GM12875 (cell line): ENCODE data around the gene CDC42EP2.

Experiments
- H3K4me3 ChIP-seq: one replicate; pipeline ENCODE4 v1.5.1; 2011; ENCODE audit warnings: low read depth, low read length, control low read depth
- CTCF ChIP-seq: IDR thresholded peaks from 2 replicates; pipeline ENCODE4 v1.5.1; 2011; ENCODE audit warnings: low read depth, mild to moderate bottlenecking, control low read depth, inconsistent platforms, low read length, moderate library complexity, borderline replicate concordance; ENCODE audit not compliant: insufficient read depth

Gene CDC42EP2

GRCh38 chr11:65314501-65315203 lies at the start of gene CDC42EP2:
CDC42EP2 (plus strand) TSS chr11:65314866; CDS start chr11:65320899, 6,033 bp downstream.
- H3K4me3 ChIP-seq, result peak within 1 kb of the TSS; percentile 78
- no peak for TF ChIP-seq CTCF

GRCh38 chr11:65266210-65266609 lies 48.5 kb upstream of the CDC42EP2 start:
- TF ChIP-seq CTCF, result no peak
- no peak overlapping the region for H3K4me3 ChIP-seq

- peak; percentile 59 for TF ChIP-seq CTCF
- no peak overlapping the region for H3K4me3 ChIP-seq
Measured at GRCh38 chr11:65274735-65275682, 39.7 kb upstream of the CDC42EP2 start.

GRCh38 chr11:65275906-65276305 lies 38.8 kb upstream of the CDC42EP2 start:
- TF ChIP-seq CTCF, result no peak
- no peak overlapping the region for H3K4me3 ChIP-seq

- H3K4me3 ChIP-seq, result no peak overlapping the region
- no peak for TF ChIP-seq CTCF
Measured at GRCh38 chr11:65277631-65278277, 36.9 kb upstream of the CDC42EP2 start.

GRCh38 chr11:65278356-65278755 lies 36.3 kb upstream of the CDC42EP2 start:
- no peak overlapping the region for H3K4me3 ChIP-seq
- no peak for TF ChIP-seq CTCF
